ENCODE results near the gene DACH2.
A peak's percentile ranks its signal among the peaks of the same experiment; 100 is the strongest.

DACH2 gene

GRCh38 chrX:86329174-86329573 is 180.9 kb downstream of the DACH2 start:
- no peak for FAIRE-seq

- FAIRE-seq: no peak
Measured at GRCh38 chrX:86348669-86349068, 200.4 kb downstream of the DACH2 start.

- FAIRE-seq: no peak
Measured at GRCh38 chrX:86349115-86349514, 200.9 kb downstream of the DACH2 start.

- FAIRE-seq: no peak
Measured at GRCh38 chrX:86369847-86370630, 221.8 kb downstream of the DACH2 start.

GRCh38 chrX:86370927-86371326 is 222.7 kb downstream of the DACH2 start:
- FAIRE-seq: no peak

- peak; percentile 71 for FAIRE-seq
Measured at GRCh38 chrX:86379209-86379608, 231.0 kb downstream of the DACH2 start.

GRCh38 chrX:86383681-86384540 is 235.7 kb downstream of the DACH2 start:
- FAIRE-seq: peak; percentile 33

- no peak for FAIRE-seq
Measured at GRCh38 chrX:86407371-86407770, 259.1 kb downstream of the DACH2 start.

GRCh38 chrX:86421771-86422170 is 273.5 kb downstream of the DACH2 start:
- no peak for FAIRE-seq

GRCh38 chrX:86436116-86436515 is 287.9 kb downstream of the DACH2 start:
- no peak for FAIRE-seq

GRCh38 chrX:86455495-86455894 is 307.2 kb downstream of the DACH2 start:
- FAIRE-seq: no peak

GRCh38 chrX:86460760-86461159 is 312.5 kb downstream of the DACH2 start:
- FAIRE-seq: no peak

- no peak for FAIRE-seq
Measured at GRCh38 chrX:86504297-86504696, 356.0 kb downstream of the DACH2 start.

GRCh38 chrX:86507331-86507730 is 359.1 kb downstream of the DACH2 start:
- no peak for FAIRE-seq

- no peak for FAIRE-seq
Measured at GRCh38 chrX:86579777-86580176, 431.5 kb downstream of the DACH2 start.

- no peak for FAIRE-seq
Measured at GRCh38 chrX:86604607-86605006, 456.4 kb downstream of the DACH2 start.

- FAIRE-seq: no peak
Measured at GRCh38 chrX:86696951-86697350, 548.7 kb downstream of the DACH2 start.

GRCh38 chrX:86711531-86712180 is 563.4 kb downstream of the DACH2 start:
- FAIRE-seq: no peak

- FAIRE-seq: no peak
Measured at GRCh38 chrX:86714441-86714840, 566.2 kb downstream of the DACH2 start.

- no peak for FAIRE-seq
Measured at GRCh38 chrX:86724277-86724676, 576.0 kb downstream of the DACH2 start.

- no peak for FAIRE-seq
Measured at GRCh38 chrX:86747091-86747490, 598.8 kb downstream of the DACH2 start.

GRCh38 chrX:86805241-86805640 is 657.0 kb downstream of the DACH2 start:
- FAIRE-seq: no peak

GRCh38 chrX:86806786-86807185 is 658.5 kb downstream of the DACH2 start:
- FAIRE-seq: no peak

Measured in colon (tissue), 2 donors.